Coronary artery (tissue), 2 donors: ENCODE measurements around the gene PNN.
"Not testable (repeated sequence)": the region's sequence is repeated elsewhere in the genome, so short reads cannot be mapped to it uniquely, and the experiment has no call there.

ENCODE experiments used
- DNase-seq: peaks from one replicate; pipeline ENCODE4 v3.0.0-alpha.2; 2017; ENCODE audit warnings: low spot score
- H3K27ac ChIP-seq, 2 donors: fragments of 200-600 bp; sonication (generic); one replicate each; pipeline ENCODE4 v1.5.1; 2016 to 2019
- H3K4me3 ChIP-seq: fragments of 200-600 bp; sonication (generic); 2 replicates; pipeline ENCODE4 v1.5.1; 2016; ENCODE audit warnings: mild to moderate bottlenecking, moderate library complexity
- TF ChIP-seq, protein P1 (sequence below): fragments of 200-600 bp; sonication (generic); IDR thresholded peaks from one replicate; pipeline ENCODE4 v1.5.1; 2019; ENCODE audit warnings: antibody characterized with exemption

Gene PNN

GRCh38 chr14:39157491-39157890 is 17.6 kb upstream of the PNN start:
- TF ChIP-seq, protein P1, sequence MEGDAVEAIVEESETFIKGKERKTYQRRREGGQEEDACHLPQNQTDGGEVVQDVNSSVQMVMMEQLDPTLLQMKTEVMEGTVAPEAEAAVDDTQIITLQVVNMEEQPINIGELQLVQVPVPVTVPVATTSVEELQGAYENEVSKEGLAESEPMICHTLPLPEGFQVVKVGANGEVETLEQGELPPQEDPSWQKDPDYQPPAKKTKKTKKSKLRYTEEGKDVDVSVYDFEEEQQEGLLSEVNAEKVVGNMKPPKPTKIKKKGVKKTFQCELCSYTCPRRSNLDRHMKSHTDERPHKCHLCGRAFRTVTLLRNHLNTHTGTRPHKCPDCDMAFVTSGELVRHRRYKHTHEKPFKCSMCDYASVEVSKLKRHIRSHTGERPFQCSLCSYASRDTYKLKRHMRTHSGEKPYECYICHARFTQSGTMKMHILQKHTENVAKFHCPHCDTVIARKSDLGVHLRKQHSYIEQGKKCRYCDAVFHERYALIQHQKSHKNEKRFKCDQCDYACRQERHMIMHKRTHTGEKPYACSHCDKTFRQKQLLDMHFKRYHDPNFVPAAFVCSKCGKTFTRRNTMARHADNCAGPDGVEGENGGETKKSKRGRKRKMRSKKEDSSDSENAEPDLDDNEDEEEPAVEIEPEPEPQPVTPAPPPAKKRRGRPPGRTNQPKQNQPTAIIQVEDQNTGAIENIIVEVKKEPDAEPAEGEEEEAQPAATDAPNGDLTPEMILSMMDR: no peak
- DNase-seq: no peak
- no peak overlapping the region for H3K27ac ChIP-seq
- no peak overlapping the region for H3K4me3 ChIP-seq

- Histone ChIP-seq H3K4me3 (no peak overlapping the region), H3K27ac (no peak overlapping the region)
- DNase-seq: no peak
- TF ChIP-seq, protein P1: no peak
Observed at GRCh38 chr14:39158222-39158858, 16.7 kb upstream of the PNN start.

GRCh38 chr14:39160494-39160893 is 14.6 kb upstream of the PNN start:
- TF ChIP-seq, protein P1: no peak
- H3K4me3 ChIP-seq: no peak overlapping the region
- H3K27ac ChIP-seq: no peak overlapping the region
- no peak for DNase-seq

GRCh38 chr14:39167797-39168320 is 7.2 kb upstream of the PNN start:
- not testable (repeated sequence) for H3K27ac ChIP-seq, DNase-seq
- H3K4me3 ChIP-seq: peak overlapping the region; percentile 91

GRCh38 chr14:39168591-39168990 is 6.5 kb upstream of the PNN start:
- Histone ChIP-seq H3K4me3 (peak overlapping the region; percentile 91), H3K27ac (no peak overlapping the region)
- no peak for DNase-seq
- TF ChIP-seq, protein P1: no peak

DNA sequence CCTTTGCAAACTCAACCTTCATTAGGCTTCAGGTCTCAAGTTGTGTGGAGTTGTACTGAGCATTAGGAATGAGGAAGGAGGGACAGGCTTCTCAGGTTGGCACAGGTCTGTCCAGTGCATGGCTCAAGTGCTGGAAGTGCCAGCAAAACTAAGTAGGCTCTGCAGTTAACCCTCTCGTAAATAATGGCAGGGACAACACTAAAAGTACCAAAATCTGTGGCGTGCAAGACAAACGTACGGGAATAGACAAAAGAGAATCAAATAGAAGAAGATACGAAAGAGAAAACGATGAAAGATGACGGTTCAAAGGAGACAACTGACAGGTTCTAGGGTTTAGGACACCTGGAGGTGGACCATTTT is 5.5 kb upstream of the PNN start:
- DNase-seq: no peak
- TF ChIP-seq, protein P1: no peak
- Histone ChIP-seq H3K27ac (peak overlapping the region; percentile 92 to 98), H3K4me3 (peak overlapping the region; percentile 91)

DNA sequence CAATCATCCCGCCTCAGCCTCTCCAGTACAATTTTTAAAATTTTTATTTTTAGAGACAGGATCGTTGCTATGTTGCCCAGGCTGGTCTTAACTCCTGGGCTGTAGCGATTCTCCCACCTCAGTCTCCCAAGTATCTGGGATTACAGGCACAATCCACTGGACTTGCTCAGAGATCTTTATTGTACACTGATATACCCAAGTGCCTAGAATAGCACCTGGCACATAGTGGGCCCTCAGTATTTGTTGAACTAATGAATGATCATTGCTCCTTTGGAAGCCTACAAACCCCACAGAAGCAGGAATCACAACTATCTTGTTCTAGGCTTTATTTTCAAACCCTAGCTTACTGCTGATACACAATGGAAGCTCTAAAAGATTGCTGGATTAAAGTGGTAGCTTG is 1.9 kb upstream of the PNN start:
- Histone ChIP-seq H3K27ac (no peak overlapping the region), H3K4me3 (no peak overlapping the region)
- DNase-seq: no peak
- TF ChIP-seq, protein P1: no peak
